DLD1 (cell line): ENCODE results near the gene PLEKHA8.

Source experiments
- in situ Hi-C: cut with HindIII; loops from 2 replicates; pipeline ENCODE4 v1.10.0; 2017; ENCODE audit warnings: low sequenced_read_pairs

The PLEKHA8 gene

DNA sequence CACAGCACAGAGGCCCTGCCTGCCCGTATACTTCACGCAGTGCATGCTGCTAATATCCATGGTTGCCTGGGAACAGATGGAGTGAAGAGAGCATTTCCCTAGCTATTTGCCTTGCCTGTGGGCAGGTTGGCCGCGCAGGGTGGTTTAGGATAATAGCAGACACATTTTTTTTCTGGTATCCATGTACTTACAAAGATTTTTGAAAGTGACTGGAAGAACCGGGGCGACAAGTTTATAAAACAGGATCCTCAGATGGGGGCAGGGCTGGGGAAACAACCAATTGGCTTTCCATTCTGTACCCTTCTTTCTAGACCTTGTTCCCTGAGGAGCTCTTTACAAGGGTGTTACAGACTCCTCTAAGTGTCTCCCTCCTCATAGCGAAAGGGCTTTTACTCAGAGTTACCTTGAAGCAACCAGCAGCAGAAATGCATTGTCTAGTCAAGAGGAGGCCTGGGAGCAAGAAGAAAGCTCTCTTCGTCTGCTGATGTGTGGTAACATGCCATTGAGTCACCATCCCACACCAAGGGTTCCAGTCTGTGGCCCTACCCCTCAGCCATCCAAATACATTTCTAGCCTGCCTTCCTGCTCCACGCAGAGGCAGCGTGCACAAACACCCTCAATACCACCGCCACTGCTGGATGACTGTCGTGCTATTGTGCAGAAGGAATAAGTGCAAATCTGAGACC, 138.1 kb downstream of the PLEKHA8 start:
- in situ Hi-C loops: no loop called here

- in situ Hi-C loops: no loop called here
Observed at GRCh38 chr7:30166841-30167235, 138.6 kb downstream of the PLEKHA8 start.

DNA sequence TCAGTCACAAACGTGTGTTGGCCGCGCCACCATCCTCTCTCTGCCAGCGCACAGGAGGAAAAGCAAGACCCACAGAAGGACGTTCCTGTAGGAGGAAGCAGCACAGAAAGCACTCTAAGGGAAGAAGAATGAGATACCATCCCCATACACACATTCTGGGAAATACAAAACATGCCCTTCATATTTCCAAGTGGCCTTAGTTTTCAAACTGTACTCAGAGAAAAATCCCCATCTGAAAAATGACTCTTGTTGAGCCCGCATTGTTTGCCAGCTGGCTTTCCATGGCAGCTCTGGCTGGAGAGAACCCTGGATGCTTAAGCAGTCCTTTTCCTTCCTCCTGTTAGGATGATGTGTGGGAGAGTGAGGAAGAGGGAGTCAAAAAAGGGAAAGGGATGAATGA, 139.7 kb downstream of the PLEKHA8 start:
- in situ Hi-C loops: no loop called here

- in situ Hi-C loops: no loop called here
Observed at GRCh38 chr7:30168835-30169573, 140.8 kb downstream of the PLEKHA8 start.

- in situ Hi-C loops: no loop called here
Observed at GRCh38 chr7:30169579-30169978, 141.4 kb downstream of the PLEKHA8 start.

DNA sequence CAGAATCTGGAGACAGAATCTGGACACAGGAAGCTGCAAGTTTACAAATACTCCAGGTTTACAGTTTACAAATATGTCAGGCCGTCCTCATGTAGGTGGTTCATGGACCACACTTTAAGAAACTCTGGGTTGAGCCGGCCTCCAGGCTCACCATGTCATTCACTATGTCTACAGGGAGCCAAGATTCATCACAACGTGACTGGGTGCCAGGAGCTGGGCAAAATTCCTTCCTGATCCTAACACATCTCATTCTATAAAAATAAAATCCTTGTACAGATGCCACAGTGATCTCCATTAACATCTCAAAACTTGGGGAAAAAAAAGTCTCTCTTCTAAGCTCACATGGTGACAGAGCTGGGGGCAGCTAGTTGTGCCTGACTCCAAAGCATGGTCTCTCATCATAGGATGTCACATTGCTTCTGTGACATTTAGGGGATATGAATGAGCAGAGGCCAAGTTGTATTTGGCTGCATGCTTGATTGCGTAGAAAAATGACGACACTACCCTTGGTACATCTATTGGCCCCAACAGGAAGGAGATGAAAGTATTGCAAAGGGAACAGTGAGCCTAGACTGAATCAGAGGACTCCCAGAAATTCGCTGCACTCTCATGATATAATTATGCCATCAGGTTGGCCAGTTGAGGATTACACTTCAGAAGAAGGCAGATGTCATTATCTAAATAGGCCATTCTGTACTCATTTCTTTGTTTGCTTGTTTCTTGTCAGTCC, 142.4 kb downstream of the PLEKHA8 start:
- in situ Hi-C loops: no loop called here

DNA sequence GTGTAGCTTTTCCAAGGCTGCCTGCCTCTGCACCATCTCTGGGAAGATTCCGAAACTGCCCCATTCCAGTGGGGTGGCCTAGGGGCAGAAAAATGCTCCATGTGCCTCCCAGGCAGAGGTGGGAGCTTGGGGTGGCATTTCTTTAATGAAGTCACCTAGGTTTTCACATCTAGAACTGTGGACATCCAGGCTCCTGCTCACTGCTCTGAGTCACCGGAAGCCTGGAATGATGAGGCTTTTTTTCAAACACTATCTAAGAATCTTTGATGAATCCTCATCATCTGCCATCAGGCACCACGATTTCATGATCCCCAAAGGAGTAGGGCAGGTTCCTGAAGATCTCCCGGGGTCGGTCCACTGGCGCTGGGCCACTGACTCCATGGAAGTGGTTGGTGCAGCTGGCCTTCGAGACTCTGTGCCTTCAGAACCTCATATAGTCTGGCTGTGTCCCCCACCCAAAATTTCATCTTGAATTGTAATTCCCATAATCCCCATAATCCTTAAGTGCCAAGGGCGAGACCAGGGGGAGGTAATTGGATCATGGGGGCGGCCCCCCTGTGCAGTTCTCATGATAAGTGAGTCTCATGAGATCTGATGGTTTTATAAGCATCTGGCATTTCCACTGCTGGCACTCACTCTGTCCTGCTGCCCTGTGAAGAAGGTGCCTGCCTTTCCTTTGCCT, 143.7 kb downstream of the PLEKHA8 start:
- in situ Hi-C loops: no loop called here

DNA sequence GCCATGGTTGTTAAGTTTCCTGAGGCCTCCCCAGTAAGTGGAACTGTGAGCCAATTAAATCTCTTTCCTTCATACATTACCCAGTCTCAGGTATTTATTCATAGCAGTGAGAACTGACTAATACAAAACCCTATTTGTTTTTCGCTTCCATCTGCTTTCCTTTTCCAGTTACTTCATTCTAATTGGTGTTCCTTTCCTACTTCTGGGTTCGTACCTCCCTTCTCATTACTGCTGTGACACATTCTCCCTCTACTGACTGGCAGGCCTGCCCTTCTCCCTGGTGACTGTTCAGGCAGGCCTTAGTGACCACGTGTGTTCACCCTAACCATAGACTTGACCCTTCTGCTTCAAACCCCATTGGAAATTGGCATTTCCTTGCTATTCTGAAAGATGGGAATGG, 144.2 kb downstream of the PLEKHA8 start:
- in situ Hi-C loops: no loop called here

GRCh38 chr7:30173058-30173897, 145.1 kb downstream of the PLEKHA8 start:
- in situ Hi-C loops: no loop called here

DNA sequence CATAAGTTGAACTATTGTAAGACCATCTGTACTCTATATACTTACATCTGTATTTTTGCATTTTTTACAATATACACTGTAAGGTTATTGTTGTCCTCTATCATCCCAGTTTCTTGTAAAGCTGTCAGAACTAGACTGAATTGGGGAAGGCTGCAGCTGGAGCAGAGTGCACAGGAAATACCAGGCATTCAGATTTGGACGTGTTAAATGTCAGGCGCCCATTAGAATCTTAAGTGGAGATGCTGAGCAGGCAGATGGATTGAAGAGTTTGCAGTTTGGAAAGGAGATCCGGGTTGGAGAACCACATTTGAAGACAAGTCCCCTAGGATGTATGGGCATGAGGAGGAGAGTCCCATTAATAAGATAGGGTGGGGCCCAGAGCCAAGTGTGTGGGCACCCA, 147.0 kb downstream of the PLEKHA8 start:
- in situ Hi-C loops: no loop called here

DNA sequence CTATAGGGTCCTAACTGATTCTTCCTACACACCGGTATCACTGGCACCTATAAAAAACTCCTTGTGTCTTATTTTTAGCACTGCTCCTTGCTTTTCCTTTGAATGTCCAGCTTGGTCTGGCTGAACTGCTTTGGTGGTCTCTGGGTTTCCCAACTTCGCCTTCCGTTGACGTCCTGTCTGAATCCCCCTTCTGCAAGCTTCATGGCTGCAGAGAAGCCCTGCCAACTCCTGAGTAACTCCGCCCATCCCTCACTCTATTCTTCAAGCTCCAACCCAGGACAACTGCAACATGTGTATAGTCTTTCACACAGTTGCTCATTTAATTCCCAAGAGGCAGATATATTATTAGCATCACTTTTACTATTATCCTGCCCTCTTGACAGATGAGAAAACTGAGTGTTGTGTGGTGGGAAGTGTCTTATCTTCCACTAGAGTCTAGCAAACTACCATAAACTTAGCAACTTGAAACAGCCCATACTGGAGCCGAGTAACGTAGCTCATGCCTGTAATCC, 147.5 kb downstream of the PLEKHA8 start:
- in situ Hi-C loops: no loop called here

DNA sequence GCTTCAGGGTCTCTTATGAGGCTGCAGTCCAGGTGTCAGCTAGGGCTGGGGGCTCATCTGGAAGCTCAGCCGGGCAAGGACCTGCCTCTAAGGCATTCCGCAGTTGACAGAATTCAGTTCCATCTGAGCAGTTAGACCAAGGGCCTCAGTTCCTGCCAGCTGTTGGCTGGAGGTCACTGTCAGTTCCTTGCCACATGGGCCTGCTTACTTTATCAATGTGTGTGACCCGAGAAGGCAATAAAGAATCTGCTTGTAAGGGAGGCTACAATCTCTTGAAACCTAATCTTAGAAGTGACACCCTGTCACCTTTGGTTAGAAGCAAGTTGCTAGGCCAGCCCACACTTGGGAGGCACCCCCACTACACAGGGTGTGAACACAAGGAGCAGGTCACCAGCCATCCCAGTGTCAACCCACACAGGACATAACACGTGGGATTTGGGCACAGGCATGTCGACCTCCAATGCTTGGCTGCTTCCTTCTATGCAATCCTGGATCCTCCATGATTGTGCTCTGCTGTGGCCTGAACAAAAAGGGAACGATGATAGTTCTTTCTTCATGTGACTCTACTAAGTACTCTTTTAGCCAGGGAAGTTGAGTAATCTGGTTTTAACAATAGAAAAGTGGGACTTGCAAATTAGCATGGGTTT, 148.4 kb downstream of the PLEKHA8 start:
- in situ Hi-C loops: no loop called here

- in situ Hi-C loops: no loop called here
Observed at GRCh38 chr7:30177186-30177585, 149.0 kb downstream of the PLEKHA8 start.

DNA sequence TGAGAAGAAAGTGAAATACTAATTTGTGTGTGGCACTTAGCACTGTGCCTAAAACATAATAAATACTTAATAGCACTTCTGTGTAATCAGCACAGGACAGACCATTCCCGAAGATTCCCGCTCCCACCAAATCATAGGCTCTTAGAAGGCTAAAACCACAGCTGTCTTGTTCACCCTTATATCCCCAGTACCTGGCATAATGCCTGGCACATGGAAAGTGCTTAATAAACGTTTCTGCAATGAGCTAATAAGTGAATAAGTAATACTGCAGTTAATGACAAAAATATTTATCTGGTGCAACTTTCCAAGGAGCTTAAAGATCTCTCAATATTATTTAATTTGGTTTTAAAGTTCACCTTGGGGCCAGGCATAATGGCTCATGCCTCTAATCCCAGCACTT, 149.8 kb downstream of the PLEKHA8 start:
- in situ Hi-C loops: no loop called here

- in situ Hi-C loops: no loop called here
Observed at GRCh38 chr7:30178748-30179436, 150.7 kb downstream of the PLEKHA8 start.
